ENCODE measurements around the gene KRT38.
"Not testable (repeated sequence)": the region's sequence is repeated elsewhere in the genome, so short reads cannot be mapped to it uniquely, and the experiment has no call there.

Gene KRT38

GRCh38 chr17:41420134-41420533 lies 20.6 kb downstream of the KRT38 start:
- DNase-seq: no peak

- DNase-seq: no peak
Observed at GRCh38 chr17:41419716-41420115, 21.1 kb downstream of the KRT38 start.

GRCh38 chr17:41418116-41418860 lies 22.5 kb downstream of the KRT38 start:
- no peak for DNase-seq

- DNase-seq: no peak
Observed at GRCh38 chr17:41417576-41418015, 23.2 kb downstream of the KRT38 start.

- no peak for DNase-seq
Observed at GRCh38 chr17:41417127-41417526, 23.7 kb downstream of the KRT38 start.

- DNase-seq: no peak
Observed at GRCh38 chr17:41416479-41416878, 24.3 kb downstream of the KRT38 start.

- no peak for DNase-seq
Observed at GRCh38 chr17:41415833-41416335, 24.9 kb downstream of the KRT38 start.

GRCh38 chr17:41415411-41415810 lies 25.4 kb downstream of the KRT38 start:
- DNase-seq: no peak

- DNase-seq: no peak
Observed at GRCh38 chr17:41413982-41414381, 26.8 kb downstream of the KRT38 start.

GRCh38 chr17:41413353-41413957 lies 27.3 kb downstream of the KRT38 start:
- no peak for DNase-seq

- DNase-seq: no peak
Observed at GRCh38 chr17:41411072-41411840, 29.5 kb downstream of the KRT38 start.

- no peak for DNase-seq
Observed at GRCh38 chr17:41407226-41407625, 33.6 kb downstream of the KRT38 start.

GRCh38 chr17:41406205-41406604 lies 34.6 kb downstream of the KRT38 start:
- no peak for DNase-seq

GRCh38 chr17:41404024-41404671 lies 36.6 kb downstream of the KRT38 start:
- DNase-seq: peak; percentile 63

- DNase-seq: no peak
Observed at GRCh38 chr17:41403404-41404023, 37.3 kb downstream of the KRT38 start.

GRCh38 chr17:41402161-41402560 lies 38.6 kb downstream of the KRT38 start:
- DNase-seq: no peak

- peak; percentile 52 for DNase-seq
Observed at GRCh38 chr17:41396996-41397660, 43.7 kb downstream of the KRT38 start, which contains the start of gene KRT31. KRT31 (minus strand) TSS chr17:41397608; CDS start chr17:41397539, 69 bp downstream.

GRCh38 chr17:41396340-41396739 lies 44.4 kb downstream of the KRT38 start:
- DNase-seq: no peak

GRCh38 chr17:41395611-41396010 lies 45.2 kb downstream of the KRT38 start:
- DNase-seq: no peak

GRCh38 chr17:41395044-41395443 lies 45.7 kb downstream of the KRT38 start:
- DNase-seq: not testable (repeated sequence)

GRCh38 chr17:41394254-41394996 lies 46.4 kb downstream of the KRT38 start:
- DNase-seq: no peak

All from inflammatory macrophage treated with lipopolysaccharide for 4 hours (primary cell).